ENCODE results near the gene CSF3R. TPM values are rescaled to one million over a fixed set of nuclear protein-coding genes. Genes with fewer than 3 reads are reported as not detected.

CSF3R gene
- total and polyA plus RNA-seq, 9 of the 15 experiments (the other 6 are each of a cell fraction or from before 2014, with no cell fraction given) = 0.21 to 0.86 (median 0.40) TPM; not detected in 1

GRCh38 chr1:36492491-36492890 is 9.8 kb upstream of the CSF3R start (continued):
- no peak for TF ChIP-seq ELK3 (CRISPR knock-in tag; IDR thresholded peaks at IDR 0.05)
- no peak for TF ChIP-seq ATF1 (CRISPR knock-in tag; IDR thresholded peaks at IDR 0.05)
- TF ChIP-seq ATF1 (tag; IDR thresholded peaks at IDR 0.05) = no peak
- no peak for TF ChIP-seq MEIS2 (IDR thresholded peaks at IDR 0.05; ENCODE audit: partially characterized antibody)
- TF ChIP-seq THAP12 (CRISPR knock-in tag; IDR thresholded peaks at IDR 0.05) = no peak
- TF ChIP-seq RFX5 (IDR thresholded peaks at IDR 0.05; ENCODE audit: low read depth, low read length) = no peak
- TF ChIP-seq ZNF134 (CRISPR knock-in tag; conservative IDR thresholded peaks at IDR 0.05) = no peak
- TF ChIP-seq, protein P1, sequence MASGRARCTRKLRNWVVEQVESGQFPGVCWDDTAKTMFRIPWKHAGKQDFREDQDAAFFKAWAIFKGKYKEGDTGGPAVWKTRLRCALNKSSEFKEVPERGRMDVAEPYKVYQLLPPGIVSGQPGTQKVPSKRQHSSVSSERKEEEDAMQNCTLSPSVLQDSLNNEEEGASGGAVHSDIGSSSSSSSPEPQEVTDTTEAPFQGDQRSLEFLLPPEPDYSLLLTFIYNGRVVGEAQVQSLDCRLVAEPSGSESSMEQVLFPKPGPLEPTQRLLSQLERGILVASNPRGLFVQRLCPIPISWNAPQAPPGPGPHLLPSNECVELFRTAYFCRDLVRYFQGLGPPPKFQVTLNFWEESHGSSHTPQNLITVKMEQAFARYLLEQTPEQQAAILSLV (tag; IDR thresholded peaks at IDR 0.05) = no peak
- TF ChIP-seq ZNF212 (CRISPR knock-in tag; IDR thresholded peaks at IDR 0.05) = no peak
- TF ChIP-seq NR2F6 (CRISPR knock-in tag; IDR thresholded peaks at IDR 0.05) = no peak
- TF ChIP-seq HNRNPLL (IDR thresholded peaks at IDR 0.05; ENCODE audit: low read depth, low read length, poor library complexity, severe bottlenecking) = no peak
- TF ChIP-seq, protein P2, sequence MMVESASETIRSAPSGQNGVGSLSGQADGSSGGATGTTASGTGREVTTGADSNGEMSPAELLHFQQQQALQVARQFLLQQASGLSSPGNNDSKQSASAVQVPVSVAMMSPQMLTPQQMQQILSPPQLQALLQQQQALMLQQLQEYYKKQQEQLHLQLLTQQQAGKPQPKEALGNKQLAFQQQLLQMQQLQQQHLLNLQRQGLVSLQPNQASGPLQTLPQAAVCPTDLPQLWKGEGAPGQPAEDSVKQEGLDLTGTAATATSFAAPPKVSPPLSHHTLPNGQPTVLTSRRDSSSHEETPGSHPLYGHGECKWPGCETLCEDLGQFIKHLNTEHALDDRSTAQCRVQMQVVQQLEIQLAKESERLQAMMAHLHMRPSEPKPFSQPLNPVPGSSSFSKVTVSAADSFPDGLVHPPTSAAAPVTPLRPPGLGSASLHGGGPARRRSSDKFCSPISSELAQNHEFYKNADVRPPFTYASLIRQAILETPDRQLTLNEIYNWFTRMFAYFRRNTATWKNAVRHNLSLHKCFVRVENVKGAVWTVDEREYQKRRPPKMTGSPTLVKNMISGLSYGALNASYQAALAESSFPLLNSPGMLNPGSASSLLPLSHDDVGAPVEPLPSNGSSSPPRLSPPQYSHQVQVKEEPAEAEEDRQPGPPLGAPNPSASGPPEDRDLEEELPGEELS (CRISPR knock-in tag; IDR thresholded peaks at IDR 0.05; ENCODE audit: borderline replicate concordance) = no peak
- no peak for TF ChIP-seq ZNF24 (IDR thresholded peaks at IDR 0.05)
- no peak for TF ChIP-seq IFI16 (CRISPR knock-in tag; IDR thresholded peaks at IDR 0.05)
- TF ChIP-seq CBX8 (IDR thresholded peaks at IDR 0.05; ENCODE audit: borderline replicate concordance, extremely low read depth, low read depth, low read length, poor library complexity, severe bottlenecking) = no peak
- TF ChIP-seq THAP7 (CRISPR knock-in tag; IDR thresholded peaks at IDR 0.05) = no peak
- peak; percentile 90 for TF ChIP-seq KLF16 (IDR thresholded peaks at IDR 0.05)
- TF ChIP-seq STAT5B (CRISPR knock-in tag; IDR thresholded peaks at IDR 0.05) = no peak
- TF ChIP-seq BRD4 (IDR thresholded peaks at IDR 0.05) = no peak
- peak; percentile 60; the same call in 1 of the 2 replicates for TF ChIP-seq MBD2 (IDR thresholded peaks at IDR 0.05; ENCODE audit: borderline replicate concordance, low read depth)
- no peak for TF ChIP-seq ZNF23 (CRISPR knock-in tag; IDR thresholded peaks at IDR 0.05)
- no peak for TF ChIP-seq ZNF444 (CRISPR knock-in tag; IDR thresholded peaks at IDR 0.05)
- TF ChIP-seq RAD51 (IDR thresholded peaks at IDR 0.05; ENCODE audit: borderline replicate concordance, low read depth) = no peak
- TF ChIP-seq ZNF12 (CRISPR knock-in tag; IDR thresholded peaks at IDR 0.05) = peak; percentile 46; the same call in 1 of the 2 replicates
- TF ChIP-seq LCOR (CRISPR knock-in tag; IDR thresholded peaks at IDR 0.05) = peak; percentile 54; the same call in 1 of the 2 replicates

Data from K562 (cell line).